Amygdala (tissue), 56 donors: ENCODE data around the gene DCUN1D3.
"Not testable (repeated sequence)": the region's sequence is repeated elsewhere in the genome, so short reads cannot be mapped to it uniquely, and the experiment has no call there.

Experiments used
- DNase-seq, 56 donors: peaks; one replicate each; lab custom pipeline; 2025; lab: John Stamatoyannopoulos, UW

Gene DCUN1D3

DNA sequence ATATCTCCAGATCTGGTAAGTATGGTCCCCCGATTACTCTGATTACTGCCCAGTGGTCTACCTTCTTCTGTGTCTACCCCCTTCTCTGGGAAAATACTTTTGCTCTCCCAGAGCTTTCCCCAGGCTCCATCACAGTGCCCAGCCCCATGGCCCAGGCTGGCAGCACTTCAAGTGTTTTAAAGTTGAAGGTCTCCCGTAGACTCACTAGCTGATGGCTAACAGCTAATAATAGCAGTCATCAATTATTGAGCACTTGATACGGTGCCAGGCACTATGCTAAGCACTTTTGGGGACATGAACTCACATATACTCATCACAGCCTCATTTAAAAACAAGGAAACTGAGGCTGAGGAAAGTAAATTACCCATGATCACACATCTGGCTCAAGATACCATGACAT lies 33.4 kb downstream of the DCUN1D3 start:
- DNase-seq = no peak

DNA sequence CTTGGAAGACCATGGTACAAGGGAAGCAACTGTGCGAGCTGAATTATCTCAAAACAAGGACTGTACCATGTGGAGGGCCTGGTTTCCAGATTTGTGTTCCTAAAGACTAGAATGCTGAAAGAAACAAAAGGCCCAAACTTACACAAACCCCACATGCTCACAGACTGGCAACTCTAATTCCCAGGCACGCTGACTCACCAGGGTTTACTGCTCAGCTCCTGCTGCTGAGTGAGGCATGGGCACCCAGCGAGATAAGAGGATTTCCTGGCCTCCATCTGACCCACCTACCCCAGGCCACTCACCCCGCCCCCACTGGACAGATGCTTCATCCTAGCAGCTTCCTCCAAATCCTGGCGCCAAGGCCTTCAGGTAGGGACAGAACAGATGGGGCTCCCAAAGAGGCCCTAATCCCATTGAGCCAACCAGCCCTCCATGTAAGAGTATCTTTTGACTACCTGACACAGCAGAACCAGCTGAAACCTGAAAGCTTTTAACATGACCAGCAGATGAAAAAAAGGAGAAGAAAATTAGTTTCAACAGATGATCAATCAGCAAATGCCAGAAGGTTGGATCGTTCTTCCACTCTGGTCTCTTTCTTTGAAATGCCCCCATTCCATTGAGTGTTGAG lies 33.9 kb downstream of the DCUN1D3 start:
- DNase-seq = peak in 7 of 56 donors; percentile 7 to 41 (median 16)

DNA sequence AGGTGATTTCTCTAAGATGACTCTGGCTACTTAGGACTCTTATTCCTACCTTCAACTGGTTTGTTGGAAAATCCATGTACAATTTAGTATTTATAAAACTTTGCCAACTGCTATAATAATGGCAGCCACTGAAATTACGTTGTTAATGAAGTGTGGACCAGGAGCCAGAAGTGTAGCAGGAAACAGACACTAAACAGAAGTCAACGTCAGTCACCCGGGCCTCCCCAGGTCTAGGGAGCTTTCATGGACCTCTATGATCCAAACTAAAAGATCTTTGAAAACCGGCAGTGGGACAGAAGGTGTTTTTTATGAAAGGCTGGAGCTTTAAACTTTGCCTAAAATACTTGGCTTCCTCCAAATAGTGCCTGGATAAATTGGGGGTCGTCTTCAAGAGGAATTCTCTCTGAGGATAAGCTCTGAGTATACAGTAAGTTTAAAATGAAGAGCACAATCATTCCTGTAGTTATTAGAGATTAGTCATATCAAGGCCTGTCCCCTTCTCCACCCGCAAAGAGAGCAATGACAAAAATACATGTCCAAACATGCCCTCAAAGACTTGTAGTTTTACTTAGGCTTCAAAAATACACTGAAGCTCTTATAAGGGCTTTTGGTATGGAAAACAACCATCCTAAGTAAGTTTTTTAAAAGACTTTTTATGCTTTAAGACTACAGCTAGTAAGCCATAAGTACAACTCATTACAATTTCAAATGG lies 34.6 kb downstream of the DCUN1D3 start:
- DNase-seq = no peak

DNA sequence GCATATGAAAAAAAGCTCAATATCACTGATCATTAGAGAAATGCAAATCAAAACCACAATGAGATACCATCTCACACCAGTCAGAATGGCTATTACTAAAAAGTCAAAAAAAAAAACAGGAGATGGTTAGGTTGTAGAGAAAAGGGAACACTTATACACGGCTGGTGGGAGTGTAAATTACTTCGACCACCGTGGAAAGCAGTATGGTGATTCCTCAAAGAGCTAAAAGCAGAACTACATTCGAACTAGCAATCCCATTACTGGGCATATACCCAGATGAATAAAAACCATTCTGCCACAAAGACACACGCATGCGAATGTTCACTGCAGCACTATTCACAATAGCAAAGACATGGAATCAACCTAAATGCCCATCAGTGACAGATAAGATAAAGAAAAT lies 35.8 kb downstream of the DCUN1D3 start:
- DNase-seq = not testable (repeated sequence)

DNA sequence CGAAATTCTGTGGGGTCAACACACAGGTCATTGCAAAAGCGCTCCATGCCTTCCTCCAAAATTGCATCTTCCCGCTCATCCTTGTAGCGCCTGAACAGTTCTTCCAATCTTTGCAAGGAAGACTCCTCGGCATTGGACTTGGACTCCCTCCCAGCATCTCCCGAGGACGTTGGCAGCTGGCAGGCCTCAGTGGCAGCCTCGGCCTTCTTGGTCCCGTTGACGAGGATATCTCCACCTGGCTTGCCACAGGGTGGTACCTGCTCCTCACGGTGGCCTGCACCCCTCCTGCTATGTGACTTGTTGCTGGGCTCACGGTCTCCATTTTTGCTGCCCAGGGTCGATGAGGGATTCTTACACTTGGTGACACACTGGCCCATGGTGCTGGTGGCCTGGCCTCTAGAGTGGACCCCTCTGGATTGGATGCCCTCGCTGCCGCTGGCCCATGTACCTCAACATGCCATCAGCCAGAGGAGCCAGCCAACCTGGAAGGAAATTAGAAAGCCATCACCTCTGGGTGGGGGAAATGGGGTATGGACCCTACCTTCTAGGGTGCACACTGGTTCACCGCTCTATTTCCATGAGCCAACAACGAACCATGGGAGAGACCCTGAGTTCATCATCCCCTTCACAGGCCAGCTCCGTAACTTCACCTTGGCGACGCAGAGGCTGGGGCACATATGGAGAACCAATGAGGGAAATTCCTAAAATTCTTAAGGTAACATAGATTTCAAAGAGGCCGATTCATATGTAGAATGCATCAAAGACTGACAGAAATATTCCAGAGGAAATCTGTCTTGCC lies 37.8 kb downstream of the DCUN1D3 start:
- DNase-seq = no peak

DNA sequence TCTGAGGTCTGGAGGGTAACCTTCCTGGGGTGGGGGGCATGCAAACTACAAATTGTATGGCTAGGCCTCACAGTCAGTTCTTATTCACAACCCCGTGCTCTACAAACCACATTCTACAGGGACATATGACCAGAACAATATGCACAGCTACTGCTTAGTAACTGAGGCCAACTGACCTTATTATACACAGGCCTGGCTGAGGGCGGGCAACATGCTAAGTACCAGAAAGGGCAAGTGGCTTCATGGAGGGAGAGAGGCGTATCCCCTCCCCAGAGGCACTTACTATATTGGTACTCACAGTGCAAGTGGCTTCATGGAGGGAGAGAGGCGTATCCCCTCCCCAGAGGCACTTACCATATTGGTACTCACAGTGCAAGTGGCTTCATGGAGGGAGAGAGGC lies 39.2 kb downstream of the DCUN1D3 start:
- DNase-seq = not testable (repeated sequence)

DNA sequence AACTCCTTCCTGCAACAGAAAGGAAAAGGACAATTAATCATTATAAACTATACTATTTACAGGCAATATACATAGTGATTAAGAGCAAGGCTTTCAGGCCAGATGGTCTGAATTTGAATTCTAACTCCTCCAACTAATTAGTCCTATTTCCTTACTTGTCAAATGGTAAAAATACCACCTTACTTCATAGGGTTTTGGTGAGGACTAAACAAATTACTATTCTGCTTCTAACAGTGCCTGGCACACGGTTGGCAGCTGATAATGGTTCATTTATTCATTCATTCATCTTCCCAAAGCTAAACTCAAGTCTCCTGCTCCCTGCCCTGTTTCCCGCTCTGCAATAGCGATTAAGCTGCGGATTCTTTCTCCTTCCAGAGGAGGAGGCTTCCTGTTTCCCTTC lies 39.8 kb downstream of the DCUN1D3 start:
- DNase-seq = peak in 2 of 56 donors; percentile 12 to 14

DNA sequence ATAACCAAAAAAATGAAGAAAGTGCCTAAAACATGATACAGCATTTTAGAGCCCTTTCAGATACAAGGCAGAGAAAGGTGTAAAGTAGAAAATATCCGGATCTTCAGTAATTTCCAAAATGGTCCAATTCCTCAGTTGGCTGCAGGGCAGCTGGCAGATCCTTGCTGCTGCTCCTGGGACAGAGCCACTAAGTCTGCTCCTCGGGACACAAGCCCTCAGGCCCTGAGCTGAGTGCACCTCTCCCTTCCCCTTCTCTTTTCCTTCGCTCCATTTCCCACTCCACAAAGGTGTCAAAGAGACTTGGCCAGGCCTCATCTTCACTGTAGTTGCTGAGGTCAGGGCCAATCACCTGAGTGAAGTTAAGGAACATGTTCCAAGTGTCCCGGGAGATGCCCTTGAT lies 40.5 kb downstream of the DCUN1D3 start:
- peak in 5 of 56 donors; percentile 5 to 25 (median 21) for DNase-seq

DNA sequence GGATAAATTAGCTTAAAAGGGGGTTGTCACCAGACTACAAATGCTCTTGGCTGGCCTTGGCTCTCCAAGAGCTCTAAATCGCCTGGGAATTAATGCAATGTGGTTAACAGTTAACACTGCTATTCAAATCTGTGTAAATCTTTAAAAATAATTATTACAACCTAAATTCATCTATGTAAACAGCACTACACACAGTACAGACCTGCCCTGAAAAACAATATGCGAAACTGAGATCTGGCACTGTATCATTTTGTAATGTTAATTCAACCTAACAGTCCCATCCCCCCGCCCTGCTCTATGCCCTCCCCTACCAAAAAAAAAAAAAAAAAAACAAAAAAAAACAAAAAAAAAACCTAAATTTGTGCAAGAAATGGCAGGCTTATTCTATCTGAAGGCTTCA lies 40.9 kb downstream of the DCUN1D3 start:
- DNase-seq = no peak

DNA sequence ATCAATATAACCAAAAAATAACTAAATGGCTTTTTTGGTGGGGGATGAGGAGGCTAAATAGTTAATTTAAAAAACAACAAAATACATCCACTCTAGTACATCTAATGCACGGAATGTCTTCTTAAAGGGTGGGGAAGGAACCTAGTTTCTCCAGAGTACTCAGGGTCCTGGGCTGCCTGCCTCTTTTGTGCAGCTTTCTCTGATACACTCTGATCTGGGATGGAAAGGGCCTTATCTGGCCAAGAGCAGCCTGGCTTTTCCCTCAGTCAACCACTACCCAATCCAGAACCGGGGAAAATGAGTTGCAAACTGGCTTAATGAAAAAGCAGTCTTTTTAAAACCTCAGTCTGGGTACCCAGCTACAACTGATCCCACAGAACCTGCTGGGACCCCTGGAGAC lies 42.9 kb downstream of the DCUN1D3 start:
- DNase-seq = no peak

DNA sequence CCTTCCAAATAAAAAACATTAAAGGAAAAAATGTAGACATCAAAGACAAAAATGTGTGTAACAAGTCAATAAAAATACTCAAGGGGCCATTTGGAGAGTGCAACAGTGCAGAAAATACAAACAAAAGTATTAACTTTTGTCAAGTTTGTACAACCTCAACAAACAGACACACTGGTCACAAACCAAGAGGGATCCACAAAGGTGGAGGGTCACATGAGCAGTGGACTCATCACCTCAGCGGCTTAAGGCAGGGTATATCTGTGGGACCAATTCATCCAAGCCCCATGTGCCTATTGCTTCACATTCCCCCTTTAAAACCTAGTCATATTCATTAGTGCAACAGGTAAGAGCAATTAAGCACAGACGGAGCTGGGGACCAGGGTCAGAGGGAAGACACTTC lies 45.2 kb downstream of the DCUN1D3 start:
- DNase-seq = no peak

DNA sequence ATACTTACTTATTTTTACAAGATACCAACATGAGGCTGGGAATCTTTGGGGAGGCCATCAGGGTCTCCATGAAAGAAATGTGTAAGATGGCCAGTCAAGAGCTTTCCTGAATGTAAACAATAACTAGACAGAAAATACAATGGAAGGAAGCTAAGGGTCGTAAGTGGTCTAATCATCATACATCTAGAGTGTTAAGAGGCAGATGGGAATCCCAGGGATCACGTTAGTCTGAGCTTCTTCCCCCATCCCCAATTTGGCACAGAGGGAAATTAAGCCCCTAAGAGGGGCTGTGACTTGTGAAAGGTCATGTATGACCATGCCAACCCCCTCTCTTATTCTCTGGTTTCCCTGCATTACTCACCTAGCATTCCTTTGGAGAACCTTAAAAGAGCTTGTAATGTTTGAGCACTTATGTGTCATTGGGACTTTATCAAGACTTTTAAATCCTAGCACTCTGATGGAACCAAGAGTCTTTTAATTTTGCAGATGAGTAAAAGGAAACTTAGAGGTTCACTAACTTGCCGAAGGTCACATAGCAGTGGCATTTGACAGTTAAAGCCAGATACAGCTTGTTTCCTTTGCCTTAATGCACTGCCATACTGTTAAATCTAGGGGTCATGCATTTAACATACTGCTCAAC lies 46.1 kb downstream of the DCUN1D3 start:
- DNase-seq = no peak

DNA sequence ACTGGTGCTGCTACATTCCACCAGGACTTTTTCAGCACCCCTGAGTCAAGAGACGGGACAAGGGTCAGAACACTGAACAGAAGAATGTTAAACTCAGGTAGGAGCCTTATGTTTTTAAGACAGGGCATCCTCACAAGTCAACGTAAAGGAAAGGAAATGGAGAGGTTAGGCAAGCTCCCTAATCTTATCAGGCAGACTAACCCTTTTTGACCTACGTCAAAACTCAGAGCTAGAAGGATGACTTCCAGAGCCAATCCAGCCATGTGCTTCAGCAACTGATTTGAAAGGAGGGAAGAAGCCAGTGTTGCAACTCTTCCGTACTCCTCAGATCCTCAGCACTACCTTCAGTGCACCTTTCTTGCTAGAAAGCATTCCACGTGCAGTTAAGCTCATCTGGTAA lies 47.0 kb downstream of the DCUN1D3 start:
- DNase-seq = no peak

DNA sequence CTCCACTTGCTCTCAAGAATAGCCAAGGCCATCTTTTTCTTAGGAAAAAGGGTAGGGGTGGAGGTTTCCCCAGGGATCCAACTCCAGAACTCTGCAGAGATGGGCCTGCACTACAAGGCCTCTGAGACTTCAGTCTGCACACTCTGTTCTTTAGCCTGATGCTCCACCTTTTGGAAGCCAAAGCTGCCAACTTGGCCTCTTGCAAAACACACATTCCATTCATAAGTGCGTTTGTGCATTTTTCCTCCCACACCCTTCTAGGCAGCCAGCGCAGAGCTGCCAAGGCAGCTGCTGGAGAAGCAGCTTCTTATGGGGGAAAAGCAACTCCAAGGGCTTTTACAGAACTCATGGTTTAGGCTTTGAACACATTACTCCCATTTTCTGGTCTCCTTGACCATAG lies 48.6 kb downstream of the DCUN1D3 start:
- peak in 12 of 56 donors; percentile 3 to 50 (median 22) for DNase-seq

DNA sequence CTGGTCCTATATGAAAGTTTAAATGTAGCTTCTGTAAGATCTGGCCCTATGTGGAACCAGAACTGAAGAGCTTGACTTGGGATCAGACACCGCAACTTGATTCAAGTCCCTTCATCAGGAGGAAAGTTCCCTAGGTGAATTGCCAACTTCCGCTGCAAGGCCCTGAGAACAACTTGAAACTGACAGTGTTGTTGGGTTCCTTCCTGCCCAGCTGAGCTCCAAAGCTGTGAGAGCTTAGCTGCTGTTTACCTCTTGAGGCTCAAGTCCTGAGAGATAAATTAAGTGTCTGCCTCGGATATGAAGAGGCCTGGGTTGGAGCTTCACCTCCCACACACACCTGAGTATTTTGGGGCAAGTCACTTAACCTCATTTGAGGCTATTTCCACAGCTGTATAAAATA lies 49.2 kb downstream of the DCUN1D3 start:
- no peak for DNase-seq

DNA sequence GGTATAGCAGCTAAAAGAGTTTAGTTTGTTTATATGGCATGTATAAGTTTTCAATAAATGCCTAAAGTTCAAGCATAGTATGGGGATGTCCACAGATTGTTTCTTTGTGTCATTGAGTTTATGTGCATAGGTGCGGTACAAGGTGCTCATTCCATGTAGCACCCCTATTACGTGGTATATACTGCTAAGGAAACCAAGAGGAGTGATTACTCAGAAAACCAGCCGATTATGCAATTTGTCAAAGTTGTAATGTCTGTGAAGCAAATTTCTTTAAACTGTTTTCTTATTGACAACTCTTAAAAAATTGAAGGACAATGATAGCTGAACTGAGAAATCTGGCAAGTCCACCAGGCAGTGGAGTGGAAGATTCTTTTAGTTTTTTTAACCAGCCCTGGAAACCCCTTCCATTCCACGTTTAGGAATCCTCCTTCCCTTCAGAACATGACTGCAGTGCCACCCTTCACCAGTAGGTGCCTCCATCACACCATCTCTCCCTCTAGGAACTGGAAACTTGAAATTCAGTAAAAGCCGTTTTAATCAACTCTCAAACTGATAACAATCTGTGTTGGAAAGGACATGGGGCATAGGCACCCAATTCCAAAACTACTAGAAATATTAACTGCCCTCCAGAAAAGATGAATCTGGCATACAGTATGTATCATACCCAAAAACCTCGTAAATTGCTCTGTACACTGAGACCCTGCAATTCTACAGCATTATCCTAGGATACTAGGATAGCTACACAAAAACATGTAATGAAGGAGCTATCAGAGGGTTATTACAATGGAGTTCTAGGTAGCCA lies 50.4 kb downstream of the DCUN1D3 start:
- DNase-seq = peak in 41 of 56 donors; percentile 5 to 84 (median 38)

DNA sequence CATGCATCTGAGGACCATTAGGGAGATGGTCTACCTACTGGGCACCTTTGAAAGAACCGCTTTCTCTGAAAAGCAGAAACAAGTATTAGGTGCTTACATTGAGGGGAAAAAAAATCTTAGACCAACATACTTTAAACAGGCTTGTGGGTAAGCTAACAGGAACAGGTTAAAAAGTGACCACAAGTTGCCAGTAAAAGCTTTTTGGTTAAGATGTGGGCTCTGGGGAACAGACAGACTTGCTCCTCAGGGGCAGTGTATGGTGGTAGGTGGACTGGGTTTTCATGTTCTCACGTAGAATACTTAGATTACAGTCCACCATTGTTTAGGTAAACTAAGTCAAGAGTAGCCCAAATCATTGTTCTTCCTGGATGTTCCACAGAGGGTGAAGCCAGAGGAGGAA lies 52.6 kb downstream of the DCUN1D3 start:
- no peak for DNase-seq

DNA sequence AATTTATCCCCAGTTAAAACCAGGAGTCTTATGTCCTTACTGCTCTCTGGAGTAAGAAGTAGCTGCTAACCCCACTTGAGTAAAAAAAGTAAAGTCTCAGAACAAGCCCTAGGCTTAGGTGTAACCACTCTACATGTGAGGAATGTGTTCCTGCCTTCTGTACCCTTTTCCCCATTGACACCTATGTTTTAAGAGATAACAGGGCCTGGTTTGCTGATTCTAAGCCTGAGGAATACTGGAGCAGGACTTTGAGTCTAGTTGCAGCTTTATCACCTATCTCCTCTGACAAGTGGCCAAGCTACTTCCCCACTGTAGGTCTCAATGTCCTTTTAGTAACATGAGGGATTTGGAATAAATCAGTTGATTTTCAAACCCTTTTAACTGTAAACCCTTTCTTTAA lies 53.6 kb downstream of the DCUN1D3 start:
- DNase-seq = no peak

DNA sequence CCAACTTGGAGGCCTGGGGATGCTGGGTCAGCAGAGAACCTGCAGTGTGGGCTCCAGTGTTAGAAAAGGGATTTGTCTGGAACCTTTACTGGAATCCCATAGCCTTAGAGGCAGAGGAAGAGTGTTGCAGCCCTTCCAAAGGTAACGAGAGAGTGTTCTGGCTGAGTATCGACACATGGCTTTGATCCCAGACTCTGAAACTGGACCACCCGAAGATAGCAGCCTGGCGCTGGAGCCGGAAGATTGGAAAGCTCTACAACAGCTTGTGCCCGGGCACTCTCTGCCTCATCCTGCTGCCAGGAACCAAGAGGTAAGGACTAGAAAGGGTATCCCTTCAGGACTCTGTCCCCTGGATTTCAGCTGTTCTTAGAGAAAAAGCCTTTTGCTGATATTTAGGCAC lies 54.1 kb downstream of the DCUN1D3 start:
- DNase-seq = no peak

DNA sequence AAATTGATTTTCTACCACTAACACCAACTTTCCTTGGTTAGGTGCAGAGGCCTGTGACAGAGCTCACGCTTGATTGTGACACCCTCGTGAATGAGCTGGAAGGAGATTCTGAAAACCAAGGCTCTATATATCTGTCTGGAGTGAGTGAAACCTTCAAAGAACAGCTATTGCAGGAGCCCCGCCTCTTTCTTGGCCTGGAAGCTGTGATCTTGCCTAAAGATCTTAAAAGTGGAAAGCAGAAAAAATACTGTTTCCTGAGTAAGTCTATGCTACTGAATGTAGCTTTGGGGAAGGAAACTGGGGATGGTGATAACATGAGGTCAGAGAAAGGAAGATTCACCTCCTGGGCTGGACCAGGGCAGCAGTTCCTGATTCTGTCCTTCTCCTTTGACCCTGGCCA lies 55.6 kb downstream of the DCUN1D3 start:
- DNase-seq = no peak
